ENCODE data around the gene CORO1C. TPM values are rescaled to one million over a fixed set of nuclear protein-coding genes. Genes with fewer than 3 reads are reported as not detected.

Gene CORO1C
- total RNA-seq, 4 donors from 2014 or later = 100 to 273 (median 154) TPM

GRCh38 chr12:108646600-108647579, 84.4 kb downstream of the CORO1C start:
- no peak for TF ChIP-seq CTCF (IDR thresholded peaks at IDR 0.05)
- ATAC-seq (ENCODE audit: low FRiP score) (no peak), DNase-seq (ENCODE audit: low spot score) (no peak)

GRCh38 chr12:108645686-108646599, 85.4 kb downstream of the CORO1C start:
- ATAC-seq (ENCODE audit: low FRiP score) = no peak

GRCh38 chr12:108644811-108645120, 86.6 kb downstream of the CORO1C start:
- TF ChIP-seq CTCF (IDR thresholded peaks at IDR 0.05) = no peak
- DNase-seq (ENCODE audit: low spot score) (no peak), ATAC-seq (ENCODE audit: low FRiP score) (no peak)

More at GRCh38 chr12:108645686-108646599, 85.4 kb downstream of the CORO1C start:
- TF ChIP-seq CTCF (IDR thresholded peaks at IDR 0.05) = no peak
- DNase-seq (ENCODE audit: low spot score) = no peak

- TF ChIP-seq CTCF (IDR thresholded peaks at IDR 0.05) = no peak
- ATAC-seq (ENCODE audit: low FRiP score) = no peak
- no peak for DNase-seq (ENCODE audit: low spot score)
Measured at GRCh38 chr12:108643941-108644810, 87.1 kb downstream of the CORO1C start.

GRCh38 chr12:108642899-108643654, 88.2 kb downstream of the CORO1C start:
- TF ChIP-seq CTCF (IDR thresholded peaks at IDR 0.05) = no peak
- ATAC-seq (ENCODE audit: low FRiP score) (no peak), DNase-seq (ENCODE audit: low spot score) (no peak)

Measured in omental fat pad (tissue), 4 donors.